Heart right ventricle (tissue), 16 donors: Measurements from ENCODE around the gene ALDOA. TPM values are rescaled to one million over a fixed set of nuclear protein-coding genes. Genes with fewer than 3 reads are reported as not detected.

Experiments used
- ATAC-seq, 8 donors: fragments of 200-7000 bp; cut with Tn5 transposase; one replicate each; pipeline ENCODE4 v1.9.1; 2020; ENCODE audit warnings: mild to moderate bottlenecking in 8 of 8, moderate library complexity in 8 of 8, moderate number of reproducible peaks in 1 of 8
- DNase-seq, 2 donors: peaks; one replicate each; pipeline ENCODE4 v3.0.0-alpha.2; 2020
- H3K27ac ChIP-seq, 10 donors: fragments of 200-600 bp; sonication (generic) in 2 of 10; one replicate each; pipeline versions ENCODE4 v1.5.0 to v1.8.0; 2020 to 2022; ENCODE audit warnings: mild to moderate bottlenecking in 3 of 10
- H3K27me3 ChIP-seq, 7 donors: fragments of 200-600 bp; one replicate each; pipeline ENCODE4 v1.8.0; 2021 to 2022; ENCODE audit warnings: mild to moderate bottlenecking in 2 of 7
- H3K36me3 ChIP-seq, 9 donors: fragments of 200-600 bp; sonication (generic) in 1 of 9; one replicate each; pipeline versions ENCODE4 v1.5.0 to v1.8.0; 2020 to 2022; ENCODE audit warnings: mild to moderate bottlenecking in 2 of 9
- H3K4me1 ChIP-seq, 9 donors: fragments of 200-600 bp; sonication (generic) in 1 of 9; one replicate each; pipeline versions ENCODE4 v1.5.0 to v1.8.0; 2020 to 2022; ENCODE audit warnings: mild to moderate bottlenecking in 4 of 9
- H3K4me3 ChIP-seq, 10 donors: fragments of 200-600 bp; sonication (generic) in 2 of 10; one replicate each; pipeline versions ENCODE4 v1.5.0 to v1.8.0; 2020 to 2022; ENCODE audit warnings: mild to moderate bottlenecking in 7 of 10, moderate library complexity in 2 of 10
- H3K9me3 ChIP-seq, 11 donors: fragments of 200-600 bp in 10 of 11; sonication (generic) in 2 of 11; one replicate each; pipeline versions ENCODE4 v1.5.0 to v1.8.0; 2013 to 2022; ENCODE audit warnings: mild to moderate bottlenecking in 2 of 11, control low read depth in 1 of 11, moderate library complexity in 1 of 11
- WGBS, 2 donors: extraction: QIAGEN DNeasy Blood & Tissue Kit; methylation state at CpG; one replicate each; pipeline ENCODE4 v1.1.7; 2013; ENCODE audit warnings: inconsistent platforms in 1 of 2; 5-methylcytosine and 5-hydroxymethylcytosine counted together
- intact Hi-C, 10 donors: fragments of 100-400 bp; cut with DNase I; formaldehyde crosslinking; loops; one replicate each; pipeline versions ENCODE4 v1.11.1 to v1.14.2; 2022
- polyA plus RNA-seq, 2 donors: library from polyadenylated mRNA; stranded (reverse); fragments of 200-250 nt; gene quantifications; one replicate each; pipeline ENCODE4 v1.2.3, GENCODE V29; 2013
- total RNA-seq, 10 donors: library from RNA; stranded (reverse); fragmentation: NEBNext Ultra II Directional in 3 of 10; extraction: Animal tissue kit (Norgen Biotek cat#: 25700) in 3 of 10; gene quantifications; one replicate each; pipeline versions ENCODE4 v1.2.1 to v1.2.4, GENCODE V29; 2021 to 2023
- TF ChIP-seq, protein P1 (sequence below), 9 donors: fragments of 200-600 bp; sonication (generic) in 2 of 9; IDR thresholded peaks; one replicate each; pipeline versions ENCODE4 v1.5.0 to v1.8.0; 2021 to 2022; ENCODE audit warnings: antibody characterized with exemption in 9 of 9, mild to moderate bottlenecking in 5 of 9, moderate library complexity in 1 of 9
- donor health status: Arrhythmogenic right ventricular cardiomyopathy.
- donor health status: ischemic (EF 13 %, LVEDD 7.1; RV severe dilation, severe dysfunction).
- donor health status: healthy with polysubstance abuse.
- donor health status: DM: no; HTN: yes; CAD: no.
- donor health status: DM: no; HTN: no; CAD: no.
- donor health status: ischemic (EF 25% LVEDD 6.9; RV normal size, moderate dysfunction).
- donor health status: ischemic (EF 25% LVEDD 5.7; RV mildly dilated, moderate dysfunction).
- donor health status: healthy.
- donor health status: DM: yes; HTN: yes; CAD: no.
- donor health status: Ischemic cardiomyopathy.
- donor health status: ischemic (EF 35%, LVEDD 5.7; RV mildly dilated, moderate dysfunction).
- donor health status: nonischemic (EF 11% LVEDD 7.7; RV severe dilation, severe dysfunction).
- donor health status: DM: yes; HTN: yes; CAD: no.
- donor health status: PGD.
- donor health status: ischemic (EF 29% LVEDD 5.4; RV normal size, mild dysfunction).
- donor health status: nonischemic (EF 23%, LVEDD 6.1; RV moderate dilation, normal function).

Gene ALDOA
- total and polyA plus RNA-seq, 12 donors = 2,873 to 4,582 (median 3,767) TPM

DNA sequence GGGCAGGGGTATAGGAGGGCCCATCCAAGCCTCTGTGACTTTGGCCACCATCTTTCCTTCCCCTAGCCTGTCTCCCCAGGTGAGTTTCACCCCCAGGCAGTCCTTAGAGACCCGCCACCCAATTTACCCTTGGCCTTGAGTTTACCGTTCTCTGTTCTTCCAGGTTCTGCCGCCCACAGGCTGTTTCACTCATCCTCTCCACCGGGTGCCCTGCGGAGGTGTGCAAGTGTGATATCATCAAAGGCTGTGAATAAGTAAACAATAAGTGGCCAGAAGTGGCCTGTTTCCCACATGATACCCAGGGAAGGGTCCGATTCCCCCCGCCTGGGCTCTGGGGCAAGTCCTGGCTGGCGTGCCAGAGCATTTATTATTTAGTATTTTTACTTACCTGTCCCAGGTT is 19.4 kb upstream of the ALDOA start:
- H3K36me3 ChIP-seq = no peaks in the 10 kb centered on the region
- no peaks in the 10 kb centered on the region for H3K4me1 ChIP-seq
- 78 to 79% methylated on average over 8 of the region's 8 CpGs for WGBS, 2 donors
- no peak overlapping the region for H3K4me3 ChIP-seq
- DNase-seq (no peak), ATAC-seq (no peak)
- TF ChIP-seq, protein P1, sequence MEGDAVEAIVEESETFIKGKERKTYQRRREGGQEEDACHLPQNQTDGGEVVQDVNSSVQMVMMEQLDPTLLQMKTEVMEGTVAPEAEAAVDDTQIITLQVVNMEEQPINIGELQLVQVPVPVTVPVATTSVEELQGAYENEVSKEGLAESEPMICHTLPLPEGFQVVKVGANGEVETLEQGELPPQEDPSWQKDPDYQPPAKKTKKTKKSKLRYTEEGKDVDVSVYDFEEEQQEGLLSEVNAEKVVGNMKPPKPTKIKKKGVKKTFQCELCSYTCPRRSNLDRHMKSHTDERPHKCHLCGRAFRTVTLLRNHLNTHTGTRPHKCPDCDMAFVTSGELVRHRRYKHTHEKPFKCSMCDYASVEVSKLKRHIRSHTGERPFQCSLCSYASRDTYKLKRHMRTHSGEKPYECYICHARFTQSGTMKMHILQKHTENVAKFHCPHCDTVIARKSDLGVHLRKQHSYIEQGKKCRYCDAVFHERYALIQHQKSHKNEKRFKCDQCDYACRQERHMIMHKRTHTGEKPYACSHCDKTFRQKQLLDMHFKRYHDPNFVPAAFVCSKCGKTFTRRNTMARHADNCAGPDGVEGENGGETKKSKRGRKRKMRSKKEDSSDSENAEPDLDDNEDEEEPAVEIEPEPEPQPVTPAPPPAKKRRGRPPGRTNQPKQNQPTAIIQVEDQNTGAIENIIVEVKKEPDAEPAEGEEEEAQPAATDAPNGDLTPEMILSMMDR (IDR thresholded peaks at IDR 0.05) = no peak
- intact Hi-C loops = no loop called here
- H3K27me3 ChIP-seq = peaks cover 0 to 5% (median 0%) of the 10 kb centered on the region in 7 donors
- no peaks in the 10 kb centered on the region for H3K9me3 ChIP-seq
- H3K27ac ChIP-seq = no peak overlapping the region

GRCh38 chr16:30046588-30046987 is 19.0 kb upstream of the ALDOA start:
- intact Hi-C loops = no loop called here
- TF ChIP-seq, protein P1 (IDR thresholded peaks at IDR 0.05) = no peak
- Histone ChIP-seq H3K36me3 (no peaks in the 10 kb centered on the region), H3K27ac (no peak overlapping the region), H3K4me1 (no peaks in the 10 kb centered on the region), H3K9me3 (no peaks in the 10 kb centered on the region), H3K4me3 (no peak overlapping the region), H3K27me3 (peaks cover 0 to 5% (median 0%) of the 10 kb centered on the region in 7 donors)
- WGBS, 2 donors = 75 to 88% methylated on average over 1 of the region's 1 CpG
- DNase-seq (no peak), ATAC-seq (no peak)

GRCh38 chr16:30049871-30050270 is 15.7 kb upstream of the ALDOA start:
- no peak for ATAC-seq
- H3K4me1 ChIP-seq = peaks cover 4 to 24% (median 9%) of the 10 kb centered on the region in 9 donors
- no peaks in the 10 kb centered on the region for H3K36me3 ChIP-seq
- H3K27me3 ChIP-seq = no peaks in the 10 kb centered on the region
- TF ChIP-seq, protein P1 (IDR thresholded peaks at IDR 0.05) = no peak
- no peak overlapping the region for H3K4me3 ChIP-seq
- DNase-seq = no peak
- 92 to 96% methylated on average over 8 of the region's 8 CpGs for WGBS, 2 donors
- no peaks in the 10 kb centered on the region for H3K9me3 ChIP-seq
- intact Hi-C loops = loop anchor here in 2 of 10 donors (5.0 kb wide), 1 partner anchor 47 kb away; the partner anchor contains the start of gene YPEL3 (in 2 of the 2)
- no peak overlapping the region for H3K27ac ChIP-seq

GRCh38 chr16:30051518-30051917 is 14.0 kb upstream of the ALDOA start:
- 88% methylated on average over 3 of the region's 3 CpGs for WGBS, 2 donors
- intact Hi-C loops = loop anchor here in 2 of 10 donors (5.0 kb wide), 1 partner anchor 46 kb away; the partner anchor contains the start of gene YPEL3 (in 2 of the 2)
- H3K9me3 ChIP-seq = no peaks in the 10 kb centered on the region

More at GRCh38 chr16:30051518-30051917, 14.0 kb upstream of the ALDOA start:
- DNase-seq (no peak), ATAC-seq (no peak)
- Histone ChIP-seq H3K4me3 (no peak overlapping the region), H3K4me1 (peaks cover 4 to 24% (median 9%) of the 10 kb centered on the region in 9 donors), H3K36me3 (no peaks in the 10 kb centered on the region), H3K27ac (no peak overlapping the region), H3K27me3 (no peaks in the 10 kb centered on the region)
- TF ChIP-seq, protein P1 (IDR thresholded peaks at IDR 0.05) = no peak
